GM12878 (cell line): ENCODE measurements around the gene ZNF543. TPM values are rescaled to one million over a fixed set of nuclear protein-coding genes. Genes with fewer than 3 reads are reported as not detected.
A peak's percentile ranks its signal among the peaks of the same experiment; 100 is the strongest.

Experiments used
- ATAC-seq: fragments of 200-7000 bp; cut with Tn5 transposase; 3 replicates; pipeline ENCODE4 v1.9.1; 2020; ENCODE audit warnings: mild to moderate bottlenecking, moderate library complexity
- BruUV-seq: library from RNA; stranded (reverse); fragments of 400-500 nt; replicated peaks from 2 replicates; lab custom pipeline; 2021; lab: Mats Ljungman, UMichigan
- CTCF ChIA-PET: fragments of 300-600 bp; sonication (Branson Sonifier 250); formaldehyde crosslinking; extraction: SDS; loops from one replicate; lab custom pipeline; 2021; ENCODE audit warnings: inconsistent platforms; lab: Yijun Ruan, JAX
- POLR2A ChIA-PET: fragments of 350-600 bp; formaldehyde crosslinking; extraction: SDS; loops from one replicate; lab custom pipeline; 2021; ENCODE audit warnings: inconsistent platforms; lab: Charles Lee
- RAD21 ChIA-PET: fragments of 300-600 bp; sonication (Branson Sonifier 250); formaldehyde crosslinking; loops from one replicate; lab custom pipeline; 2023; ENCODE audit warnings: antibody characterized with exemption; ENCODE audit not compliant: unreplicated experiment; lab: Charles Lee
- SMC1A ChIA-PET: fragments of 300-600 bp; sonication (Branson Sonifier 250); formaldehyde crosslinking; loops from one replicate; lab custom pipeline; 2023; ENCODE audit not compliant: unreplicated experiment, uncharacterized antibody; lab: Charles Lee
- DNase-seq: peaks from one replicate; pipeline ENCODE4 v3.0.0-alpha.2; 2011; ENCODE audit warnings: low read depth, low spot score
- FAIRE-seq: peaks from 3 replicates; lab custom pipeline; 2011; peaks lifted over from hg19 to GRCh38; lab: Jason Lieb, UNC
- H2AFZ ChIP-seq: 2 replicates; pipeline ENCODE4 v1.6.0; 2011; ENCODE audit warnings: low read depth, low read length, control low read depth; ENCODE audit not compliant: control insufficient read depth
- H3K27ac ChIP-seq: 2 replicates; pipeline ENCODE4 v1.5.1; 2011; ENCODE audit warnings: control low read depth; ENCODE audit not compliant: control insufficient read depth, insufficient read depth
- H3K27me3 ChIP-seq, 2 experiments: replicated peaks in 1 of 2; 2 replicates each; pipeline versions ENCODE4 v1.6.0 to v1.6.1; 2011; ENCODE audit warnings: low read length in 1 of 2; ENCODE audit not compliant: control insufficient read depth in 2 of 2, insufficient read depth in 2 of 2
- H3K36me3 ChIP-seq, 2 experiments: 2 replicates each; pipeline ENCODE4 v1.5.1; 2011; ENCODE audit warnings: low read length in 1 of 2; ENCODE audit not compliant: control insufficient read depth in 2 of 2, insufficient read depth in 2 of 2
- H3K4me1 ChIP-seq: 2 replicates; pipeline ENCODE4 v1.6.1; 2011; ENCODE audit warnings: mild to moderate bottlenecking, low read length, moderate library complexity, mixed read lengths; ENCODE audit not compliant: control insufficient read depth, insufficient read depth
- H3K4me2 ChIP-seq: 2 replicates; pipeline ENCODE4 v1.6.0; 2011; ENCODE audit warnings: control low read depth; ENCODE audit not compliant: control insufficient read depth, insufficient read depth
- H3K4me3 ChIP-seq: fragments of 200-600 bp; sonication (generic); 2 replicates; pipeline ENCODE4 v1.5.1; 2016
- H3K79me2 ChIP-seq: 2 replicates; pipeline ENCODE4 v1.6.0; 2011; ENCODE audit warnings: low read length; ENCODE audit not compliant: control insufficient read depth, insufficient read depth
- H3K9ac ChIP-seq: 2 replicates; pipeline ENCODE4 v1.8.0; 2011; ENCODE audit warnings: low read length, control low read depth, mixed read lengths; ENCODE audit not compliant: control insufficient read depth, insufficient read depth
- H3K9me3 ChIP-seq: replicated peaks from 3 replicates; pipeline ENCODE4 v1.5.1; 2011; ENCODE audit warnings: mild to moderate bottlenecking, low read length; ENCODE audit not compliant: control insufficient read depth, insufficient read depth
- H4K20me1 ChIP-seq: 2 replicates; pipeline ENCODE4 v1.6.0; 2011; ENCODE audit not compliant: control insufficient read depth, insufficient read depth
- CBX3 ChIP-seq: fragments of 200-600 bp; sonication (generic); IDR thresholded peaks from 2 replicates; pipeline ENCODE4 v1.6.1; 2016; ENCODE audit warnings: low read depth, borderline replicate concordance
- GABPA ChIP-seq: IDR thresholded peaks from 2 replicates; pipeline ENCODE4 v1.6.1; 2014; ENCODE audit warnings: antibody characterized with exemption, low read depth, mild to moderate bottlenecking, inconsistent platforms
- KLF5 ChIP-seq: fragments of 450-650 bp; IDR thresholded peaks from 2 replicates; pipeline ENCODE4 v1.6.1; 2014; ENCODE audit warnings: mild to moderate bottlenecking; ENCODE audit not compliant: partially characterized antibody
- NBN ChIP-seq: fragments of 450-650 bp; IDR thresholded peaks from 2 replicates; pipeline ENCODE4 v1.6.1; 2016
- NFIC ChIP-seq: IDR thresholded peaks from 2 replicates; pipeline ENCODE4 v1.6.1; 2012; ENCODE audit warnings: low read depth, mild to moderate bottlenecking, inconsistent platforms, low read length, moderate library complexity
- NR2C2 ChIP-seq: IDR thresholded peaks from 2 replicates; pipeline ENCODE4 v1.6.1; 2011; ENCODE audit warnings: borderline replicate concordance, low read depth; ENCODE audit not compliant: control insufficient read depth, insufficient read length
- PRDM15 ChIP-seq: fragments of 450-650 bp; formaldehyde crosslinking; IDR thresholded peaks from 2 replicates; pipeline ENCODE4 v1.4.0; 2020; ENCODE audit warnings: mild to moderate bottlenecking, moderate library complexity
- ZBTB40 ChIP-seq: fragments of 450-650 bp; IDR thresholded peaks from 2 replicates; pipeline ENCODE4 v1.6.1; 2016; ENCODE audit warnings: mild to moderate bottlenecking, moderate library complexity, borderline replicate concordance
- WGBS: methylation state at CpG from one replicate; pipeline ENCODE4 v1.1.6; 2016; ENCODE audit warnings: low lambda C conversion rate; ENCODE audit not compliant: insufficient replicate concordance, insufficient coverage; ENCODE audit errors: missing lambda C conversion rate; 5-methylcytosine and 5-hydroxymethylcytosine counted together
- in situ Hi-C: fragments of 300-500 bp; cut with MboI; formaldehyde crosslinking; loops from 9 replicates; pipeline ENCODE4 v1.14.3; 2018; ENCODE audit warnings: mixed read lengths
- intact Hi-C: fragments of 100-400 bp; cut with micrococcal nuclease; formaldehyde crosslinking; loops from one replicate; pipeline ENCODE4 v1.14.2; 2022; ENCODE audit not compliant: unreplicated experiment
- polyA plus RNA-seq, 11 experiments: library from polyadenylated mRNA; depleted of rRNA in 4 of 11; unstranded in 6 of 11; stranded (reverse) in 5 of 11; fragments of >200 nt; fragmentation: Nextera tagmentation in 4 of 11; fragmentation: Illumina TruSeq in 1 of 11; extraction: Ambion mirVana in 4 of 11; extraction: Trizol in 1 of 11; gene quantifications; 1 replicate in 1 of 11; 2 replicates in 10 of 11; pipeline versions ENCODE4 v1.2.1 to v1.2.3, GENCODE V29; 2011 to 2016; ENCODE audit warnings: inconsistent platforms in 2 of 11, missing spikeins in 2 of 11, low read depth in 1 of 11
- total RNA-seq, 4 experiments: library from RNA; depleted of rRNA in 3 of 4; stranded (reverse); fragments of >200 nt in 3 of 4; fragmentation: Illumina TruSeq in 1 of 4; extraction: Trizol in 1 of 4; gene quantifications; 2 replicates each; pipeline versions ENCODE4 v1.2.1 to v1.2.3, GENCODE V29; 2013 to 2021

The ZNF543 gene
- total and polyA plus RNA-seq, 10 of the 15 experiments (the other 5 are each of a cell fraction or from before 2014, with no cell fraction given): 0.53 to 9.0 (median 3.5) TPM

DNA sequence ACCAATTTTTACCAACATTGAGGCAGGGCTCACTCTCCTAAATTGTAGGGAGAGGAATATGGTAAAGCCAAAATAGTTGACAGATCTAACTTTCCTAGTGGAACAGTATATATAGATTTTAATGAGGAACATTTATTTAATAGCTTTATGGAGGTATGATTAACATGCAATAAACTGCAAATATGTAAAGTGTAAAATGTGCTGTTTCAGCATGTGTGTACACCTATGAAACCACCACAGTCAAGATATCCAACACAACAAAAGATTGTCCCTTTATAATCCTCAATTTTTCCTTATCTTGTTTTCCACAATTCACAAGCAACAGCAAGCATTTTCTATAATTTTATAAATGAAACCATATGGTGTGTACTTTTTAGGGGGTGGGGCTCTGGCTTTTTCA lies 39.0 kb downstream of the ZNF543 start (continued):
- TF ChIP-seq ZBTB40 (no peak), KLF5 (no peak), NFIC (no peak), NR2C2 (no peak), GABPA (no peak), NBN (no peak)

DNA sequence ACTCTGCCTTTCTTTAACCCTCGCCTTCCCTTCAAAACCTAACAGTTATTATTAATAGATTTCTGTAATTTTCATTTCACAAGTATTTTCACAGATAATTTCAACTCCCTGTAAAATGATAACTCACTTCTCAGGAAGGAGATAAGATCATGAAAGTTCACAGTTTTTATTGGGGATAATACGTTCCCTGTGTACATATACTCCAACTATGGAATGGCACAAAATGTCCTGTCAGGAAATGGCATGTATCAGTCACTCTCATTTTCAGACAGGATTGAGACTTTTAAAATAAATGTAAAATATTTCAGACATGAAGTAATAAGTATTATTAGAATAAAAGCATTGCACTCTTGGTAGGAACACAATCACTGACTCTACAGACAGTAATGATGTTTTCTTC lies 42.1 kb downstream of the ZNF543 start:
- FAIRE-seq: no peak
- no peak for TF ChIP-seq CBX3
- no peak for TF ChIP-seq PRDM15 (CRISPR knock-in tag)
- TF ChIP-seq, all 136 proteins: peak for 0
- POLR2A ChIA-PET: interaction anchor here (1.4 kb wide), 2 partner anchors 12 to 26 kb away, joined by 4 to 5 read pairs; partner anchors contain the start of gene ZNF304
- Histone ChIP-seq H3K27ac (peak overlapping the region; percentile 78; the same call in 1 of the 2 replicates), H3K4me3 (peak overlapping the region; percentile 64), H3K9me3 (peaks cover 3% of the 10 kb centered on the region; the same call in 1 of the 3 replicates), H3K9ac (no peak overlapping the region; the same call in 1 of the 2 replicates), H3K36me3 (peaks cover 0 to 4% of the 10 kb centered on the region in 2 experiments; a peak in 3 of 4 replicates), H3K4me2 (peak overlapping the region; percentile 90), H4K20me1 (no peaks in the 10 kb centered on the region), H3K27me3 (no peaks in the 10 kb centered on the region), H2AFZ (peak overlapping the region; percentile 99), H3K4me1 (no peaks in the 10 kb centered on the region), H3K79me2 (peaks cover 5% of the 10 kb centered on the region)
- no peak for ATAC-seq
- CTCF ChIA-PET: interaction anchor here (0.6 to 1.9 kb wide), 5 partner anchors 11 to 44 kb away, joined by 3 to 6 read pairs (median 5); partner anchors contain the start of genes ZNF304, ZNF543 and ZNF548
- no peak for DNase-seq
- SMC1A ChIA-PET: interaction anchor here (0.6 to 1.6 kb wide), 3 partner anchors 9 to 48 kb away, joined by 3 to 4 read pairs (median 3); no protein-coding TSS in a partner anchor
- RAD21 ChIA-PET: interaction anchor here (1.6 kb wide), 1 partner anchor 12 kb away, joined by 5 read pairs; the partner anchor contains the start of gene ZNF304
- 80% methylated on average over 2 of the region's 2 CpGs for WGBS
- in situ Hi-C loops (no loop called here), intact Hi-C loops (no loop called here)
- BruUV-seq: no TSS peak
